HCT116 (cell line): ENCODE data around the gene PUSL1. TPM values are rescaled to one million over a fixed set of nuclear protein-coding genes. Genes with fewer than 3 reads are reported as not detected.

Experiments
- ATAC-seq: fragments of 200-7000 bp; cut with Tn5 transposase; 2 replicates; pipeline ENCODE4 v1.9.1; 2020; ENCODE audit warnings: mild to moderate bottlenecking, moderate library complexity
- BruUV-seq: library from RNA; stranded (reverse); fragments of 400-500 nt; replicated peaks from 2 replicates; lab custom pipeline; 2021; lab: Mats Ljungman, UMichigan
- CTCF ChIA-PET: fragments of 300-600 bp; sonication (Branson Sonifier 250); formaldehyde crosslinking; loops from one replicate; lab custom pipeline; 2021; ENCODE audit warnings: antibody characterized with exemption; lab: Charles Lee
- POLR2A ChIA-PET: fragments of 300-600, 350-600 bp; sonication (Branson Sonifier 250); formaldehyde crosslinking; loops from one replicate; lab custom pipeline; 2021; ENCODE audit warnings: antibody characterized with exemption; lab: Charles Lee
- RAD21 ChIA-PET, 2 experiments: fragments of 300-600 bp; sonication (Branson Sonifier 250); formaldehyde crosslinking; loops; one replicate each; lab custom pipeline; 2023; ENCODE audit warnings: low total read pairs in 2 of 2; ENCODE audit not compliant: uncharacterized antibody in 2 of 2, unreplicated experiment in 2 of 2, low non-redundant PET in 1 of 2; lab: Charles Lee
- DNase-seq: peaks from one replicate; pipeline ENCODE4 v3.0.0-alpha.2; 2010; ENCODE audit warnings: low read depth, low spot score
- H2AFZ ChIP-seq: fragments of 200-600 bp; shearing (Covaris generic), sonication (generic); 2 replicates; pipeline ENCODE4 v1.6.1; 2017; ENCODE audit warnings: low read depth, mixed run types, mixed read lengths, antibody characterized with exemption, low read length; ENCODE audit not compliant: poor library complexity, severe bottlenecking
- H3K27ac ChIP-seq: 2 replicates; pipeline ENCODE4 v1.5.1; 2012; ENCODE audit warnings: low read depth, low read length
- H3K27me3 ChIP-seq: fragments of 200-600 bp; sonication (generic); 2 replicates; pipeline ENCODE4 v1.6.1; 2016; ENCODE audit warnings: mixed run types, low read length, mixed read lengths; ENCODE audit not compliant: insufficient read depth
- H3K36me3 ChIP-seq, 2 experiments: fragments of 200-500 bp in 1 of 2; fragments of 200-600 bp in 1 of 2; sonication (Bioruptor generic) in 1 of 2; sonication (generic) in 1 of 2; 2 replicates each; pipeline versions ENCODE4 v1.5.1 to v1.6.1; 2014 to 2016; ENCODE audit warnings: low read length in 2 of 2, inconsistent platforms in 1 of 2, mixed read lengths in 1 of 2, mixed run types in 1 of 2; ENCODE audit not compliant: insufficient read depth in 2 of 2, control insufficient read depth in 1 of 2
- H3K4me1 ChIP-seq, 2 experiments: fragments of 200-600 bp in 1 of 2; sonication (generic) in 1 of 2; 2 replicates each; pipeline versions ENCODE4 v1.5.1 to v1.6.1; 2012 to 2017; ENCODE audit warnings: low read length in 2 of 2, inconsistent platforms in 1 of 2, mild to moderate bottlenecking in 1 of 2, mixed read lengths in 1 of 2, mixed run types in 1 of 2, moderate library complexity in 1 of 2; ENCODE audit not compliant: insufficient read depth in 2 of 2, control insufficient read depth in 1 of 2
- H3K4me2 ChIP-seq: fragments of 200-600 bp; sonication (generic); 2 replicates; pipeline ENCODE4 v1.6.1; 2017; ENCODE audit warnings: mixed run types, low read length, mixed read lengths
- H3K4me3 ChIP-seq, 2 experiments: fragments of 200-600 bp in 1 of 2; sonication (generic) in 1 of 2; replicated peaks in 1 of 2; 2 replicates each; pipeline ENCODE4 v1.5.1; 2011 to 2016; ENCODE audit warnings: low read length in 2 of 2, control low read depth in 1 of 2, low read depth in 1 of 2, mild to moderate bottlenecking in 1 of 2, mixed read lengths in 1 of 2, mixed run types in 1 of 2
- H3K79me2 ChIP-seq: fragments of 200-600 bp; sonication (generic); 2 replicates; pipeline ENCODE4 v1.6.1; 2017; ENCODE audit warnings: mild to moderate bottlenecking, mixed run types, low read length, moderate library complexity, mixed read lengths; ENCODE audit not compliant: insufficient read depth
- H3K9ac ChIP-seq: fragments of 200-600 bp; sonication (generic); 2 replicates; pipeline ENCODE4 v1.6.1; 2016; ENCODE audit warnings: low read length, mixed read lengths
- H3K9me2 ChIP-seq: fragments of 200-600 bp; sonication (generic), shearing (Covaris generic); 2 replicates; pipeline ENCODE4 v1.6.1; 2017; ENCODE audit warnings: mixed run types, mild to moderate bottlenecking, moderate library complexity; ENCODE audit not compliant: insufficient read depth
- H3K9me3 ChIP-seq, 2 experiments: fragments of 200-500 bp in 1 of 2; fragments of 200-600 bp in 1 of 2; sonication (Bioruptor generic) in 1 of 2; sonication (generic) in 1 of 2; 2 replicates each; pipeline ENCODE4 v1.6.1; 2014 to 2017; ENCODE audit warnings: low read length in 2 of 2, mixed read lengths in 2 of 2, inconsistent platforms in 1 of 2, low read depth in 1 of 2, mild to moderate bottlenecking in 1 of 2, mixed run types in 1 of 2, moderate library complexity in 1 of 2; ENCODE audit not compliant: control insufficient read depth in 1 of 2, insufficient read depth in 1 of 2
- H4K20me1 ChIP-seq: fragments of 200-600 bp; sonication (generic), shearing (Covaris generic); 2 replicates; pipeline ENCODE4 v1.6.1; 2017; ENCODE audit warnings: mixed run types, mild to moderate bottlenecking, moderate library complexity; ENCODE audit not compliant: insufficient read depth
- CEBPB ChIP-seq: IDR thresholded peaks from 2 replicates; pipeline ENCODE4 v1.6.1; 2012; ENCODE audit warnings: low read depth
- CTCF ChIP-seq, 3 experiments: fragments of 200-600 bp in 1 of 3; sonication (generic) in 1 of 3; IDR thresholded peaks in 2 of 3; conservative IDR thresholded peaks in 1 of 3; 2 replicates each; pipeline ENCODE4 v1.5.1; 2012 to 2017; ENCODE audit warnings: low read depth in 2 of 3, low read length in 2 of 3, antibody characterized with exemption in 1 of 3, borderline replicate concordance in 1 of 3, control low read depth in 1 of 3, mild to moderate bottlenecking in 1 of 3, mixed read lengths in 1 of 3, mixed run types in 1 of 3, moderate library complexity in 1 of 3; ENCODE audit not compliant: insufficient read depth in 1 of 3
- EZH2 ChIP-seq: fragments of 200-600 bp; sonication (generic); IDR thresholded peaks from 2 replicates; pipeline ENCODE4 v1.6.1; 2017; ENCODE audit warnings: antibody characterized with exemption, mixed run types
- POLR2AphosphoS5 ChIP-seq: IDR thresholded peaks from 2 replicates; pipeline ENCODE4 v1.6.1; 2011; ENCODE audit warnings: mild to moderate bottlenecking, low read depth, low read length, moderate library complexity
- RAD21 ChIP-seq: IDR thresholded peaks from 2 replicates; pipeline ENCODE4 v1.6.1; 2012; ENCODE audit warnings: low read depth, mild to moderate bottlenecking
- SIN3A ChIP-seq: IDR thresholded peaks from 2 replicates; pipeline ENCODE4 v1.6.1; 2012; ENCODE audit warnings: low read depth
- SP1 ChIP-seq: IDR thresholded peaks from 2 replicates; pipeline ENCODE4 v1.6.1; 2012; ENCODE audit warnings: low read depth
- SRF ChIP-seq: IDR thresholded peaks from 2 replicates; pipeline ENCODE4 v1.6.1; 2012; ENCODE audit warnings: low read depth
- YY1 ChIP-seq: IDR thresholded peaks from 2 replicates; pipeline ENCODE4 v1.6.1; 2011; ENCODE audit warnings: low read length, low read depth, moderate library complexity, mild to moderate bottlenecking; ENCODE audit not compliant: insufficient replicate concordance; ENCODE audit errors: extremely low read depth
- ZNF274 ChIP-seq: fragments of 200-500 bp; sonication (Bioruptor generic); IDR thresholded peaks from 2 replicates; pipeline ENCODE4 v1.6.1; 2014; ENCODE audit warnings: mild to moderate bottlenecking, low read depth, low read length, inconsistent platforms
- intact Hi-C: fragments of 100-400 bp; cut with micrococcal nuclease; formaldehyde crosslinking; loops from 2 replicates; pipeline ENCODE4 v1.10.0; 2022
- total RNA-seq: library from RNA; stranded (reverse); gene quantifications from one replicate; pipeline ENCODE4 v1.2.1, GENCODE V29; 2021; ENCODE audit not compliant: unreplicated experiment
- TF ChIP-seq, protein P1 (sequence below): IDR thresholded peaks from 2 replicates; pipeline ENCODE4 v1.6.1; 2011; ENCODE audit warnings: mild to moderate bottlenecking, low read length, moderate library complexity; ENCODE audit not compliant: insufficient replicate concordance; ENCODE audit errors: extremely low read depth

PUSL1 gene
- total RNA-seq, 1 experiment from 2014 or later = 47.2 TPM

GRCh38 chr1:1310109-1310385, 1.6 kb downstream of the PUSL1 start:
- H3K4me1 ChIP-seq = peaks cover 24 to 37% of the 10 kb centered on the region in 2 experiments
- H3K9ac ChIP-seq = peak overlapping the region; percentile 94
- DNase-seq = no peak
- BruUV-seq = no TSS peak
- CTCF ChIA-PET = no interaction called here
- RAD21 ChIA-PET = no interaction called here
- ATAC-seq = no peak
- POLR2A ChIA-PET = interaction anchor here (1.3 kb wide), 1 partner anchor 8 kb away, joined by 4 read pairs; no protein-coding TSS in a partner anchor
- H3K4me2 ChIP-seq = peak overlapping the region; percentile 98
- H3K79me2 ChIP-seq = peaks cover 70% of the 10 kb centered on the region
- no peaks in the 10 kb centered on the region for H3K27me3 ChIP-seq
- no peaks in the 10 kb centered on the region for H3K9me3 ChIP-seq
- H3K4me3 ChIP-seq = peak overlapping the region; percentile 60 to 86
- peaks cover 16 to 36% of the 10 kb centered on the region in 2 experiments for H3K36me3 ChIP-seq
- intact Hi-C loops = no loop called here
- H4K20me1 ChIP-seq = peaks cover 3% of the 10 kb centered on the region; the same call in 1 of the 2 replicates
- TF ChIP-seq SP1 (no peak), RAD21 (no peak), EZH2 (no peak), CTCF (IDR thresholded peaks at IDR 0.05 in 2 of 3, conservative IDR thresholded peaks at IDR 0.05 in 1 of 3; ENCODE audit: borderline replicate concordance in 1 of 3, insufficient read depth in 1 of 3, low read depth in 2 of 3, low read length in 2 of 3) (0 out of 6 replicates have a peak, but pooled peaks of 1 of the 3 experiments have one; percentile 16), ZNF274 (no peak), POLR2AphosphoS5 (peak; percentile 10; the same call in 1 of the 2 replicates), CEBPB (no peak), SRF (no peak), SIN3A (no peak), YY1 (no peak)
- TF ChIP-seq, protein P1, sequence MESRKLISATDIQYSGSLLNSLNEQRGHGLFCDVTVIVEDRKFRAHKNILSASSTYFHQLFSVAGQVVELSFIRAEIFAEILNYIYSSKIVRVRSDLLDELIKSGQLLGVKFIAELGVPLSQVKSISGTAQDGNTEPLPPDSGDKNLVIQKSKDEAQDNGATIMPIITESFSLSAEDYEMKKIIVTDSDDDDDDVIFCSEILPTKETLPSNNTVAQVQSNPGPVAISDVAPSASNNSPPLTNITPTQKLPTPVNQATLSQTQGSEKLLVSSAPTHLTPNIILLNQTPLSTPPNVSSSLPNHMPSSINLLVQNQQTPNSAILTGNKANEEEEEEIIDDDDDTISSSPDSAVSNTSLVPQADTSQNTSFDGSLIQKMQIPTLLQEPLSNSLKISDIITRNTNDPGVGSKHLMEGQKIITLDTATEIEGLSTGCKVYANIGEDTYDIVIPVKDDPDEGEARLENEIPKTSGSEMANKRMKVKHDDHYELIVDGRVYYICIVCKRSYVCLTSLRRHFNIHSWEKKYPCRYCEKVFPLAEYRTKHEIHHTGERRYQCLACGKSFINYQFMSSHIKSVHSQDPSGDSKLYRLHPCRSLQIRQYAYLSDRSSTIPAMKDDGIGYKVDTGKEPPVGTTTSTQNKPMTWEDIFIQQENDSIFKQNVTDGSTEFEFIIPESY = no peak
- H3K27ac ChIP-seq = peak overlapping the region; percentile 99
- no peaks in the 10 kb centered on the region for H3K9me2 ChIP-seq
- H2AFZ ChIP-seq = no peak overlapping the region
